Lung (tissue), 12 donors: ENCODE data around the gene VARS1. TPM values are rescaled to one million over a fixed set of nuclear protein-coding genes. Genes with fewer than 3 reads are reported as not detected.

ENCODE experiments used
- ATAC-seq: fragments of 200-7000 bp; cut with Tn5 transposase; one replicate; pipeline ENCODE4 v1.9.1; 2020; ENCODE audit warnings: moderate number of reproducible peaks; ENCODE audit not compliant: insufficient read depth, low FRiP score
- DNase-seq, 3 donors: peaks; one replicate each; pipeline ENCODE4 v3.0.0-alpha.2; 2013 to 2017
- H3K27ac ChIP-seq, 2 donors: one replicate each; pipeline ENCODE4 v1.5.1; 2013; ENCODE audit warnings: mild to moderate bottlenecking in 2 of 2, moderate library complexity in 2 of 2, control low read depth in 1 of 2, inconsistent platforms in 1 of 2, low read depth in 1 of 2, low read length in 1 of 2
- H3K27me3 ChIP-seq, 3 donors: one replicate each; pipeline ENCODE4 v1.5.1; 2013; ENCODE audit warnings: low read length in 2 of 3; ENCODE audit not compliant: control insufficient read depth in 3 of 3, insufficient read depth in 3 of 3
- H3K36me3 ChIP-seq, 4 donors: one replicate each; pipeline ENCODE4 v1.5.1; 2013; ENCODE audit warnings: low read length in 4 of 4, mild to moderate bottlenecking in 1 of 4, moderate library complexity in 1 of 4; ENCODE audit not compliant: control insufficient read depth in 4 of 4, insufficient read depth in 4 of 4
- H3K4me1 ChIP-seq, 5 donors: one replicate each; pipeline ENCODE4 v1.5.1; 2013; ENCODE audit warnings: low read length in 5 of 5, mild to moderate bottlenecking in 2 of 5, moderate library complexity in 1 of 5; ENCODE audit not compliant: control insufficient read depth in 5 of 5, insufficient read depth in 5 of 5
- H3K4me3 ChIP-seq: one replicate; pipeline ENCODE4 v1.5.1; 2013; ENCODE audit warnings: mild to moderate bottlenecking, control low read depth, moderate library complexity
- H3K9ac ChIP-seq, 2 donors: one replicate each; pipeline ENCODE4 v1.5.1; 2013; ENCODE audit warnings: low read length in 2 of 2, control low read depth in 1 of 2; ENCODE audit not compliant: insufficient read depth in 1 of 2
- H3K9me3 ChIP-seq, 4 donors: one replicate each; pipeline ENCODE4 v1.5.1; 2013; ENCODE audit warnings: low read length in 3 of 4, mild to moderate bottlenecking in 1 of 4, moderate library complexity in 1 of 4; ENCODE audit not compliant: control insufficient read depth in 4 of 4, insufficient read depth in 3 of 4
- CTCF ChIP-seq: IDR thresholded peaks from 2 replicates; pipeline ENCODE4 v1.5.1; 2012; ENCODE audit warnings: mild to moderate bottlenecking; ENCODE audit errors: control extremely low read depth, extremely low read depth
- WGBS, 2 donors: extraction: QIAGEN DNeasy Blood & Tissue Kit; methylation state at CpG; one replicate each; pipeline ENCODE4 v1.1.7; 2013; 5-methylcytosine and 5-hydroxymethylcytosine counted together
- polyA plus RNA-seq, 2 donors: library from polyadenylated mRNA; stranded (reverse); fragments of 200-250 nt; gene quantifications; one replicate each; pipeline ENCODE4 v1.2.1, GENCODE V29; 2013
- total RNA-seq, 2 donors: library from RNA; depleted of rRNA in 1 of 2; stranded (reverse); fragments of >200 nt in 1 of 2; gene quantifications; one replicate each; pipeline ENCODE4 v1.2.1, GENCODE V29; 2014 to 2021
- donor health status: control.
- donor health status: control.
- donor health status: Bipolar disorder and iron deficiency.
- donor health status: healthy.
- donor health status: DM: yes; HTN: yes; CAD: no.

The VARS1 gene
- total and polyA plus RNA-seq, 4 donors: 32.2 to 95.4 (median 41.0) TPM

DNA sequence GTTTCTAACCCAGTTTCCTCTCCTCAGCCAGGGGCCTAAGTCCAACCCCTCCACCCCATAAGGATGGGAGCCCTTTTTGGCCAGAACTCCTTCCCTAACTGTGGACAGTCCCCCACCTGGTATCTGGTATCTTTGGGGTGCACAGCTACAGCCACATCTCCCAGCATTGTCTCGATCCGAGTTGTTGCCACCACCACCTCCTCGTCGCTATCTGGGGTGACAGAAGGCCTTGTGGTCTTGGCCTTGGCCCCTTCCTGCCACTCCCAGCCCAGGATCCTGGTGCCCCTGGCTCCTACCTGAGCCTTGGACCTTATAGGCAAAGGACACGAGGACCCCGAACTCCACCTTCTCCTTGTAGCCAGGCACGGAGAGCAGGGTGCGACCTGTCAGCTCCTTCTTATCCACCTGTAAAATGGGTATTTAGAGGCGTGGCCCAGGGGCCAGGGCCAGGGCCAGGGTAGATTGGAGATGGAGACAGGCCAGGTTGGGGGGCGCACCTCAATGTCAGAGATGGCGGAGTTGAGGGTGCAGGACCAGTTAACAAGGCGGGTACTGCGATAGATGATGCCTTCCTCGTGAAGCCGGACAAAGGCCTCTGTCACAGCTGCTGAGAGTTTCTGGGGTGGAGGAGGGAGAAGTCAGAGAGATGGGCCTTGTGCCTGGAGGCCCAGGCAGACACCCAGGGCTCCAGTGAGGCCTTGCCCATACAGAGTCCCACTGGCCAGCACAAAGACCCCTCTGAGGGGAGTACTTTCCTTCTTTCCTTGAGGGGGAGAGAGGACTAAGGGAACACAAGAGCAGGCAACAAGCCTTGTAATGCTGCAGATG is 11.2 kb downstream of the VARS1 start:
- Histone ChIP-seq H3K4me3 (no peak overlapping the region), H3K9ac (no peak overlapping the region), H3K27ac (no peak overlapping the region), H3K27me3 (no peaks in the 10 kb centered on the region), H3K36me3 (peaks cover 8 to 55% (median 20%) of the 10 kb centered on the region in 4 donors), H3K9me3 (no peaks in the 10 kb centered on the region), H3K4me1 (no peaks in the 10 kb centered on the region)
- 97% methylated on average over 15 of the region's 15 CpGs for WGBS, 2 donors
- no peak for TF ChIP-seq CTCF
- ATAC-seq: no peak
- no peak for DNase-seq

DNA sequence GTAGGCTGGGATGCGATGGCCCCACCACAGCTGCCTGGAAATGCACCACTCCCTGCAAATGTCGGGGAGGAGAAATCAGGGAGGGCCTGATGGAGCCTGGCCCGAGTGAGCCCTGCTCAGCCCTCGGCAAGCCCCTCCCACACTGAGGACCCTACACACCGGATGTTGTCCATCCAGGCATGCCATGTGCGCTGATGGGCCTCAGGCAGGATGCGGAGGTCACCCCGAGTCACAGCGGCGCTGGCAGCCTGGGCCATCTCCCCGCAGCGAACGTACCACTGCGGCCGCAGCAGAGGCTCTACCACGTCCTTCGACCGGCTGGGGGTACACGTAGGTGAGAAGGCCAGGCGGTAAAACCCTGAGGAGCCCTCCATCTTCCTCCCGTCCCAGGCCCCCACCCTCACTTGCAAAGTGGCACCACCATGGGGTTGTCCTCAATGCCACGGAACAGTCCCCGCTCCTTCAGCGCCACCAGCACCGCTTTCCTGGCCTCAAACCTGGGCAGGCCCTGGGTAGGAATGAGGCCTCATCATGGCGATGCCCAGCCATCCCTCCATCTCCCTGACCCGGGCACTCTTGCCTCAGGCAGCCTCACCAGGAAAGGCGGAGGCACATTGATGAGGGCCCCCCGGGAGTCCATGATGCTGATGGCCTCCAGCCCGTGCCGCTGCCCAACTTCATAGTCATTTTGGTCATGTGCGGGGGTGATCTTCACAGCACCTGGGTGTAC is 13.3 kb downstream of the VARS1 start:
- peaks cover 6 to 61% (median 22%) of the 10 kb centered on the region in 4 donors for H3K36me3 ChIP-seq
- H3K9me3 ChIP-seq: no peaks in the 10 kb centered on the region
- ATAC-seq (no peak), DNase-seq (no peak)
- H3K9ac ChIP-seq: no peak overlapping the region
- TF ChIP-seq CTCF: no peak
- peaks cover 0 to under 1% (median 0%) of the 10 kb centered on the region in 5 donors for H3K4me1 ChIP-seq
- no peaks in the 10 kb centered on the region for H3K27me3 ChIP-seq
- H3K4me3 ChIP-seq: no peak overlapping the region
- no peak overlapping the region for H3K27ac ChIP-seq
- 92 to 94% methylated on average over 32 of the region's 32 CpGs for WGBS, 2 donors

DNA sequence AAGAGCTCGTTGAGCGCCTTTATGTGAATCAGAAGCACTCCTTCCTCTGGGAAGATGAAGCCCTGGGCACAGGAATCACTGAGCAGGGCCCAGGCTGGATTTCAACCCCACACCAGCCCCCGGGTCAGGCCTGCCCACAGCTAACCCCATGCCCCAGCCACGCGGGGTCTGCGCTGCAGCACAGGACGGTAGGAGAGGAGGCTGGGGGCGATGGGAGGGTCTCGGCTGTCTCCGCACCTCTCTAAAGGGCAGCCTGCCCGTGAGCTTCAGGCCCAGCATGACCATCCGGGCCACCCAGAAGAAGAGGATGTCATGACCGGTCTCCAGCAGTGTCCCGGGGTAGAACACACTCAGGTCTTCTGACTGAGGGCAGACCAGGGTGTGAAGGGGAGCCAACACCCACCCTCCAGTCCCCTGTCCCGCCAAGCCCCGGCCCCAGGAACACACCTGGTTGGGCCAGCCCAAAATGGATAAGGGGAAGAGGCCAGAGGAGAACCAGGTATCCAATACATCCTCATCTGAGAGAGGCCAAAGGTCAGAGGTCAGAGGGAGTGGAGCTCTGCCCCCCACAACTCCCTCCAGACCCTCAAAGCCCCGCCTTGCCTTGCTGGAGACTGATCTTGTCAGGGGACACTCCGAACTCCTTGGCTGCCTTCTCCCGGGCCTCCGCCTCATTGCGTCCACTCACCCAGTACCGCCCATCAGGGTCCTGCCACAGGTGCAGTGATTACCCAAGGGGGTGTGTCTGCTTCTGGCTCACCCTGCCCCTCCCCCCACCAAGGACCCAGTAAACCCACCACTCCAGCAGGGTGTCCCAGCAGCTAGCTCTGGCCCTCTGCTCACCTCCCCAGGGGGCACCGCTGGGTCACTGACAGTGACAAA is 14.1 kb downstream of the VARS1 start:
- peaks cover 0 to 6% (median 0%) of the 10 kb centered on the region in 5 donors for H3K4me1 ChIP-seq
- 97% methylated on average over 23 of the region's 23 CpGs for WGBS, 2 donors
- no peak overlapping the region for H3K4me3 ChIP-seq
- H3K9ac ChIP-seq: no peak overlapping the region
- no peak for DNase-seq
- no peak for ATAC-seq
- H3K36me3 ChIP-seq: peaks cover 6 to 61% (median 22%) of the 10 kb centered on the region in 4 donors
- no peak for TF ChIP-seq CTCF
- H3K27me3 ChIP-seq: no peaks in the 10 kb centered on the region
- H3K27ac ChIP-seq: no peak overlapping the region
- no peaks in the 10 kb centered on the region for H3K9me3 ChIP-seq
